Activated T-helper 1 cell treated with anti-CD3 and anti-CD28 coated beads, Interleukin-12 subunit alpha, Interleukin-12 subunit beta, Interleukin-2, Interleukin-4 antibody, amounts not matched to agents 30 ng/mL and 10 ng/mL and 1 ng/mL, durations not matched to agents 14 hours and 24 hours and 36 hours (primary cell): ENCODE data around the gene RAB4B. TPM values are rescaled to one million over a fixed set of nuclear protein-coding genes. Genes with fewer than 3 reads are reported as not detected.
A peak's percentile ranks its signal among the peaks of the same experiment; 100 is the strongest.
"Not testable (repeated sequence)": the region's sequence is repeated elsewhere in the genome, so short reads cannot be mapped to it uniquely, and the experiment has no call there.

Source experiments
- DNase-seq: peaks from one replicate; pipeline ENCODE4 v3.0.0; 2021; ENCODE audit warnings: low spot score
- H3K27ac Mint-ChIP-seq: one replicate; pipeline ENCODE4 v1.8.0; 2021; ENCODE audit warnings: mild to moderate bottlenecking, mixed read lengths
- H3K27me3 Mint-ChIP-seq: one replicate; pipeline ENCODE4 v1.8.0; 2022; ENCODE audit warnings: mild to moderate bottlenecking, moderate library complexity, mixed read lengths; ENCODE audit not compliant: insufficient read depth
- H3K36me3 Mint-ChIP-seq: one replicate; pipeline ENCODE4 v1.8.0; 2021; ENCODE audit warnings: low read depth, mixed read lengths
- H3K4me1 Mint-ChIP-seq: one replicate; pipeline ENCODE4 v1.8.0; 2021; ENCODE audit warnings: low read depth, mixed read lengths
- H3K4me3 Mint-ChIP-seq: one replicate; pipeline ENCODE4 v1.8.0; 2021; ENCODE audit warnings: mild to moderate bottlenecking, moderate library complexity, mixed read lengths
- H3K9me3 Mint-ChIP-seq: one replicate; pipeline ENCODE4 v1.8.0; 2021; ENCODE audit warnings: mixed read lengths
- intact Hi-C: fragments of 100-400 bp; cut with micrococcal nuclease; formaldehyde crosslinking; loops from one replicate; pipeline ENCODE4 v1.15.1; 2024
- total RNA-seq: library from RNA; stranded (reverse); gene quantifications from 2 replicates; pipeline ENCODE4 v1.2.3, GENCODE V29; 2022

RAB4B gene
- total RNA-seq, 1 donor from 2014 or later = 45.5 TPM

DNA sequence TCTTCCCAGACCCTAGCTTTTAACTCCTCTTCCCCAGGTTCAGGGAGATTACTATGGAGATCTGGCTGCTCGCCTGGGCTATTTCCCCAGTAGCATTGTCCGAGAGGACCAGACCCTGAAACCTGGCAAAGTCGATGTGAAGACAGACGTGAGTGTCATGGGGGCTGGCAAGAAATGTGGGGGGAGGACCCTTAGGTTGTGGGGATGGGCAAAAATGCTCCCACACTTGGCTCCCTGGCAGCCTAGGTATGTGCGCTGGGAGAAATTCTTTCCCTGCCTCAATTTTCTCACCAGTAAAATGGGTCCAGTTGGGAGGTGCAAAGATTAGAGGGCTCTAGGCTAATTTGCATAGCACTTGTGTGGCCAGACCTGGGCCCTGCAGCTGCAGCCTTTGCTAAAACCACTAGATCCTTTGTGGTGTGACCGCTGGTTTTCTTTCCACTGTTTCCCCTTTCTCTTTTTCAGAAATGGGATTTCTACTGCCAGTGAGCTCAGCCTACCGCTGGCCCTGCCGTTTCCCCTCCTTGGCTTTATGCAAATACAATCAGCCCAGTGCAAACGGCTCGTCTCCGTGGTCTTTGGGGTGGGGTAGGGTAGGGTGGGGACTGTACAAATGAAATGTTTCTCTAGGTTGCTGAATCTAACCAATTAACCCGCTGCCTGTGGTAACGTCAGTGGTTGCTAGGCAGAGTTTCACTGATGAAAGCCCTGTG is 959 bp upstream of the RAB4B start:
- Mint-ChIP-seq H3K4me3 (peak overlapping the region; percentile 91), H3K36me3 (peaks cover 16% of the 10 kb centered on the region), H3K27me3 (peaks cover 2% of the 10 kb centered on the region), H3K9me3 (no peaks in the 10 kb centered on the region), H3K4me1 (peaks cover 51% of the 10 kb centered on the region), H3K27ac (peak overlapping the region; percentile 89)
- intact Hi-C loops = loop anchor here (1.0 to 2.0 kb wide), 8 partner anchors 15 to 486 kb away; partner anchors contain the start of genes ACTMAP and COQ8B
- peak; percentile 84 for DNase-seq

DNA sequence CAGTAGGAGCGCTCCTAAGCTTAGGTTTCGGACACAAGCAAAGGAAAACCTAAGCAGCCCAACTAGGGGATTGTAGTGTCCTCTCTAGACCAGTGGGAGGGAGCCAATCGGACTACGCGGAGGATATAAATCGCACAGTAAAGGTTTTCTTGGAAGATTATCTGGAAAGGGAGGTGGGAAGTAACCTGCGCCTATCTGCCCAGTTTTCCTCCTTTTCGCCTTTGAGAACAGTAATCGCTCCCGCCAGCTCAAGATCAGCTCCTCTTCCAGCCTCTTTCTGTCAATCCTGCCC is 456 bp upstream of the RAB4B start:
- peak overlapping the region; percentile 89 for H3K27ac Mint-ChIP-seq
- H3K36me3 Mint-ChIP-seq = peaks cover 16% of the 10 kb centered on the region
- H3K4me1 Mint-ChIP-seq = peaks cover 51% of the 10 kb centered on the region

DNA sequence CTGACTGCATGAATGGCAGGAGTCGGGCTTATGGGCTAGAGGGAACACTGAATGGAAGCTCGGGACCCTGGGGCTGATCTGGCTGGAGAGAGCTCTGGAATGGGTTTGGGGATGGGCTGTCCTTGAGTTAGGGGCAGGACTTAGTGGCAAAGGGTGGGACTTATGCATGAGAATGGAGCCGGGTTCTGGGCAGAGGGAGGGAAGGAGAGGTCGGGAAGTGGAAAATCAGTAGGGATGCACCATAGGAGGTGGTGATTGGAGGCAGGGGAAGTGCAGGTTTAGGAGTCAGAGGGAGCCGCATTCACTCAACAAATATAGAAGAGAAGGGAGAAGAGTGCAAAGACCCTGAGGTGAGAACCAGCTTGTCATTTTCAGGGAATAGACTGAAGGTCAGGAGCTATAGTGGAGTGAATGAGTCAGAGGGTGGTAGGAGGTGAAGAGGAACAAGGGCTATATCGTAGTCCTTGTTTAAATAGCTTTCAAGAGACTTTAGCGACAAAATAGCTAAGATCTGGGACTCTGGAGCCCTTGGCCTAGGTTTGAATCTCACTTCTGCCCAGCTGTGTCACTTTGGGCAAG is 748 bp downstream of the RAB4B start:
- Mint-ChIP-seq H3K9me3 (no peaks in the 10 kb centered on the region), H3K27ac (peak overlapping the region; percentile 89), H3K4me1 (peaks cover 51% of the 10 kb centered on the region), H3K36me3 (peaks cover 18% of the 10 kb centered on the region), H3K4me3 (peak overlapping the region; percentile 91), H3K27me3 (peaks cover 2% of the 10 kb centered on the region)
- intact Hi-C loops = loop anchor here (1.0 to 2.0 kb wide), 7 partner anchors 20 to 585 kb away; partner anchors contain the start of gene NUMBL
- no peak for DNase-seq

More for the DNA sequence above, 456 bp upstream of the RAB4B start:
- Mint-ChIP-seq H3K4me3 (peak overlapping the region; percentile 91), H3K9me3 (no peaks in the 10 kb centered on the region), H3K27me3 (peaks cover 2% of the 10 kb centered on the region)
- DNase-seq = no peak
- intact Hi-C loops = loop anchor here (1.0 to 2.0 kb wide), 8 partner anchors 15 to 485 kb away; partner anchors contain the start of genes ACTMAP and COQ8B

DNA sequence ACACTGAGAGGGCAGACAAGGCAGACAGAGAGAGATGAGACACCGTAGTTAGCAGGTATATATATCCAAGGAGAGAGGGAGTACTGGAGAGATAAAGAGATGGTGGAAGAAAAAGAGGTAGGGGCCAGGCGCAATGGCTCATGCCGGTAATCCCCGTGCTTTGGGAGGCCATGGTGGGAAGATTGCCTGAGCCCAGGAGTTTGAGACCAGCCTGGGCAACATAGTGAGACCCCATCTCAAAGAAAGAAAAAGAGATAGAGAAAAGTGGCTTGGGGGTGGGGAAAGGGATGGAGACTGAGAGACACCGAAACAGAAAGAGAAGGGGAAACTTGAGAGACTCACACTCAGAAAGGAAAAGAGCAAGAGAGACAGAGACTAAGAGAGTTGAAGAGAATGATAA is 2.5 kb downstream of the RAB4B start:
- H3K27ac Mint-ChIP-seq = peak overlapping the region; percentile 41
- intact Hi-C loops = no loop called here
- no peak for DNase-seq
- peaks cover 2% of the 10 kb centered on the region for H3K27me3 Mint-ChIP-seq
- H3K4me3 Mint-ChIP-seq = peak overlapping the region; percentile 13
- peaks cover 50% of the 10 kb centered on the region for H3K4me1 Mint-ChIP-seq
- H3K36me3 Mint-ChIP-seq = peaks cover 24% of the 10 kb centered on the region
- no peaks in the 10 kb centered on the region for H3K9me3 Mint-ChIP-seq

DNA sequence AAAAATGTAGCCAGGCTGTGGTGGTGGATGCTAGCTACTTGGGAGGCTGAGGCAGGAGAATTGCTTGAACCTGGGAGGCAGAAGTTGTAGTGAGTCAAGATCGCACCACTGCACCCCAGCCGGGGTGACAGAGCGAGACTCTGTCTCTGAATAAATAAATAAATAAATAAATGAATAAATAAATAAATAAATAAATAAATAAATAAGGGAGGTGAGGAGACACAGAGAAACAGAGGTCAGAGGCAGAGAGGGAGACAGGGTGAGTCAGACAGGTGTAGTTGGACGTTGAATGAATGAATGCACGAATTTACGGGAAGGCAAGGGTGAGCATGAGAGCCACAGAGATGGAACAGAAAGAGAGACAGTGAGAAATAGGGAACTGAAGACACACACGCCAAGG is 3.1 kb downstream of the RAB4B start:
- H3K36me3 Mint-ChIP-seq = peaks cover 25% of the 10 kb centered on the region
- H3K4me3 Mint-ChIP-seq = no peak overlapping the region
- H3K27me3 Mint-ChIP-seq = peaks cover 2% of the 10 kb centered on the region
- no peak for DNase-seq
- H3K4me1 Mint-ChIP-seq = peaks cover 48% of the 10 kb centered on the region
- no peak overlapping the region for H3K27ac Mint-ChIP-seq
- no peaks in the 10 kb centered on the region for H3K9me3 Mint-ChIP-seq
- intact Hi-C loops = no loop called here

DNA sequence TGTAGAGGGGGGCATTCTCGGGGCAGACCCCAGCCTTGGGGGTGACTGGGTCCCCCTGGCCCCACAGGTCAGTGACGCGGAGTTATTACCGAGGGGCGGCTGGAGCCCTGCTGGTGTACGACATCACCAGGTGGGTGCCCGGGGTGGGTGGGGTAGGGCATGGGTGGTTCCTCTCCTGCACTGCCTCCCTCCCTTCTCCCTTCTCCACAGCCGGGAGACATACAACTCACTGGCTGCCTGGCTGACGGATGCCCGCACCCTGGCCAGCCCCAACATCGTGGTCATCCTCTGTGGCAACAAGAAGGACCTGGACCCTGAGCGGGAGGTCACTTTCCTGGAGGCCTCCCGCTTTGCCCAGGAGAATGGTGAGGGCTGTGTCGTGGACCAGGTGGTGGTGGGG is 5.7 kb downstream of the RAB4B start:
- intact Hi-C loops = no loop called here
- H3K9me3 Mint-ChIP-seq = no peaks in the 10 kb centered on the region
- H3K27ac Mint-ChIP-seq = no peak overlapping the region
- no peak overlapping the region for H3K4me3 Mint-ChIP-seq
- peaks cover 29% of the 10 kb centered on the region for H3K4me1 Mint-ChIP-seq
- H3K27me3 Mint-ChIP-seq = no peaks in the 10 kb centered on the region
- H3K36me3 Mint-ChIP-seq = peaks cover 32% of the 10 kb centered on the region
- DNase-seq = no peak

DNA sequence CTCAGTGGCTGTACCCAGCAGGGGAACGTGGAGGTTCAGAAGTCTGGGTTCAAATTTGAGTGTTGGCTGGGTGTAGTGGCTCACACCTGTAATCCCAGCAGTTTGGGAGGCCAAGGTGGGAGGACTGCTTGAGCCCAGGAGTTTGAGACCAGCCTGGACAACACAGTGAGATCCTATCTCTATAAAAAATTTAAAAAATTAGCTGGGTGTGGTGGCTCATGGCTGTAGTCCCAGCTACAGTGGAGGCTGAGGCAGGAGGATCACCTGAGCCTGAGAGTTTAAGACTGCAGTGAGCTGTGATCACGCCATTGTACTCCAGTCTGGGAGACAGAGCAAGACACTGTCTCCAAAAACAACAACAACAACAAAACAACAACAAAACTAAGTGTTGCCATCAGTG is 6.1 kb downstream of the RAB4B start:
- intact Hi-C loops, H3K4me3 Mint-ChIP-seq, DNase-seq, H3K9me3 Mint-ChIP-seq, H3K27ac Mint-ChIP-seq, H3K27me3 Mint-ChIP-seq: not testable (repeated sequence)
- peaks cover 32% of the 10 kb centered on the region for H3K36me3 Mint-ChIP-seq
- H3K4me1 Mint-ChIP-seq = peaks cover 25% of the 10 kb centered on the region

DNA sequence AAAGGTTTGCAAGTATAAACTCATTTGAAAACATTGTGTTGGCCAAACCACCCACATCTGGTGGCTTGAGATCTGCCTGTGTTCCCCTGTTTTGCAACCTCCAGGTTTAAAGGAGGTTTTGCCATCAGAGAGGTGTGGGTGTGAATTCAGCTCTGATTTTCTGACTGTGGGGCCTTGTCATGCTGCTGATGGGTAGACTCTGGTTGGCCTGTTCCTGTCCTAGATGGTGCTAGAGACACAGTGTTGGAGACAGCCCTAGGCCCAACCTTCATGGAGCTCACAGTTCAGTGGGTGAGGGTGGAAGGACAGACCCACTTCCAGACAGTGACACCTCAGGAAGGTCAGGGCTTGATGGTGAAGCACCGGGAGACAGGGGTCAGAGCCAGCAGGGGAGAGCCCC is 7.5 kb downstream of the RAB4B start:
- H3K4me3 Mint-ChIP-seq = no peak overlapping the region
- peaks cover 36% of the 10 kb centered on the region for H3K36me3 Mint-ChIP-seq

DNA sequence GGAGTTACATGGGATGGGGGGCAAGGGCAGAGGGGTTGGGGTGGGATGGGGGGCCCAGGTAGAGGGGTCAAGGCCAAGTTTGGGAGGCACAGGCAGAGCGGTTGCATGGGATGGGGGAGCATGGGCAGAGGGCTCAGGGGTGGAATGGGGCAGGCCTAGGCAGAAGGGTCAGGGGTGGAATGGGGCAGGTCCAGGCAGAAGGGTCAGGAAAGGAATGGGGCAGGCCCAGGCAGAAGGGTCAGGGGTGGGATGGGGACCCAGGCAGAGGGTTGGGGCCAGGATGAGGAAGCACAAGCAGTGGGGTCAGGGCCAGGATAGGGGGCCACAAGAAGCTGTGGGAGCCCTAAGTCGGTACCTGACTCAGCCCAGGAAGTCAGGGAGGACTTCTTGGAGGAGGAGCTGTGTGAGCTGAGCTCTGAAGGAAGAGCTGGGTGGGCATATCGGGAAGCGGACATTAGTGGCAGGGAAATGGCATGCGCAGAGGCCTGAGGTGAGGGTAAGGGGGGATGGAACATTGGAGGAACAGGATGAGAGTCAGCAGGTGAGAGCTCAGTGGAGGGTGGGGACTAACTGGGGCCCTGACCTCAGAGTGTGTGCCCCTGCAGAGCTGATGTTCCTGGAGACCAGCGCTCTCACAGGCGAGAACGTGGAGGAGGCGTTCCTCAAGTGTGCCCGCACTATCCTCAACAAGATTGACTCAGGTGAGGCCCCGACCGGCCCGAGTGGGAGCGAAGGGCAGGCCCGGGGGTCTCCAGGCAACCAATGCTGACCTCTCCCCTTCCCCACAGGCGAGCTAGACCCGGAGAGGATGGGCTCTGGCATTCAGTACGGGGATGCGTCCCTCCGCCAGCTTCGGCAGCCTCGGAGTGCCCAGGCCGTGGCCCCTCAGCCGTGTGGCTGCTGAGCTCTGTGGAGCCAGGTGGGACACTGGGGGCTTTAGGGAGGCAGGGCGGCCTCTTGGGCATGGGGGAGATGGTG is 8.3 kb downstream of the RAB4B start:
- peaks cover 34% of the 10 kb centered on the region for H3K36me3 Mint-ChIP-seq
- intact Hi-C loops = no loop called here
- no peak overlapping the region for H3K27ac Mint-ChIP-seq

More for the DNA sequence above, 7.5 kb downstream of the RAB4B start:
- H3K9me3 Mint-ChIP-seq = no peaks in the 10 kb centered on the region
- no peak for DNase-seq
- peak overlapping the region; percentile 62 for H3K27ac Mint-ChIP-seq
- intact Hi-C loops = no loop called here
- no peaks in the 10 kb centered on the region for H3K27me3 Mint-ChIP-seq
- peaks cover 15% of the 10 kb centered on the region for H3K4me1 Mint-ChIP-seq

DNA sequence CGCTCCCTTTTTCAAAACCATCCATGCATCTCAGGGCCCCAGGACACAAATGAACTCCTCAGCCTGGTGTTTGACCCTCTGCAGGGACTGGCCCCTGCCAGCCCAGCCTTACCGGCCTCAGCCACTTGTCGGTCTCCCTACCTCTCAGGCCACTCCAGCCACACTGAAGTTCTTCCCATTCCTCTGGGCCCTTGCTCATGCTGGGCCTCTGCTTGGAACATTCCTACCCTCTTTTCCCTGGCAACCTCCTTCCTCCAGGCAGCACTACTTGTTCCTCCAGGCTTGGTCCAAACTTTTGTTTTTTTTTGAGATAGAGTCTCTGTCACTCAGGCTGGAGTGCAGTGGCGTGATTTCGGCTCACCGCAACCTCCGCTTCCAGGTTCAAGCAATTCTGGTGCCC is 13.3 kb downstream of the RAB4B start:
- Mint-ChIP-seq H3K27me3 (no peaks in the 10 kb centered on the region), H3K36me3 (peaks cover 22% of the 10 kb centered on the region), H3K4me1 (peaks cover 13% of the 10 kb centered on the region), H3K4me3 (no peak overlapping the region), H3K27ac (peak overlapping the region; percentile 40), H3K9me3 (no peaks in the 10 kb centered on the region)
- intact Hi-C loops = no loop called here
- no peak for DNase-seq

More for the DNA sequence above, 8.3 kb downstream of the RAB4B start:
- Mint-ChIP-seq H3K27me3 (no peaks in the 10 kb centered on the region), H3K4me1 (peaks cover 12% of the 10 kb centered on the region), H3K9me3 (no peaks in the 10 kb centered on the region), H3K4me3 (no peak overlapping the region)
- DNase-seq = no peak

DNA sequence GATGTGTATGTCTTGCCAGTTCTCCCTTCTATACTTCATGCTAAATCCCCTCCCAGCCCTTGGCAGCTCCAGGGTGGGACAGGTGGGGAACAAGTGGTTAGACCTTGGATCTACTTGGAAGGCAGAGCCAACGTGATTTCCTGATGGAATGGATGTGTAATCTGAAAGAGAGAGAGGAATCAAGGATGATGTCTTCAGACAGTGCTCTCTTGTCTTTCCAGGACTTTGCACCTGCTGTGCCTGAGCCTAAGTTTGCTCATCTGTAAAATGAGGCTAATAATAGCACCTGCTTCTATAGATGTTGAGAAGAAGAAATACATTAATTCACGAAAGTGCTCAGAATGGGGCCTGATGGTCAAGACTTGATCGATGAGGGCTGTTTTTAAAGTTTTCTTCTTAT is 13.9 kb downstream of the RAB4B start:
- H3K27ac Mint-ChIP-seq = peak overlapping the region; percentile 73
- H3K4me3 Mint-ChIP-seq = no peak overlapping the region
- intact Hi-C loops = loop anchor here (1.0 kb wide), 1 partner anchor 15 kb away; no protein-coding TSS in a partner anchor
- H3K4me1 Mint-ChIP-seq = peaks cover 18% of the 10 kb centered on the region
- H3K27me3 Mint-ChIP-seq = no peaks in the 10 kb centered on the region
- peaks cover 23% of the 10 kb centered on the region for H3K36me3 Mint-ChIP-seq
- no peak for DNase-seq
- H3K9me3 Mint-ChIP-seq = no peaks in the 10 kb centered on the region

DNA sequence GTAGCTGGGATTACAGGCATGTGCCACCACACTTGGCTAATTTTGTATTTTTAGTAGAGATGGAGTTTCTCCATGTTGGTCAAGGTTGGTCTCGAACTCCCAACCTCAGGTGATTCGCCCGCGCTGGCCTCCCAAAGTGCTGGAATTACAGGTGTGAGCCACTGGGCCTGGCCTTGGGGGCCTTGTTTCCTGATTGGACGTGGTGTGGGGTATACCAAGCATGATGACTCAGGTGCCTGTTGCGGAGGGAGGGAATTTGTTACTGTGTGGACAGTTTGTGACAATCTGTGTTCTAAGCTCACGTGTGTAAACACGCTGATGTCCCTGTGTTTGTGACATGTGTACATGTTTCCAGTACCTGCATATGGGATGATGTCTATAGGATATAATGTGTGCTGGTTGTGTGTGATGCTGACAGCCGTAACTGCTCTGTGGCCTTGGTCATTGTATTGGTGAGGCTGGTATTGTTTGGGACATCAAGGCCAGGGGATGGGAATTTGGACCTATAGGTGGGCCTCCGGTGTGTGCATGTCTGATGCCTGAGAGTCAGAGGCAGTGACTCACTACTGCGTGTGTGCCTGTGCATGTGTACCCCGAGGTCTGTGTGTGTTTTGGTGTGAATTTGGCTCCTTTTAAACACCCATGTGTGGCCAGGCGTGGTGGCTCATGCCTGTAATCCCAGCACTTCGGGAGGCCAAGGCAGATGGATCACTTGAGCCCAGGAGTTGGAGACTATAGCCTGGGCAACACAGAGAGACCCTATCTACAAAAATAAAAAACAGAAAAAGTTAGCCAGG is 19.3 kb downstream of the RAB4B start:
- H3K27ac Mint-ChIP-seq = peak overlapping the region; percentile 19
- no peaks in the 10 kb centered on the region for H3K9me3 Mint-ChIP-seq
- peaks cover 25% of the 10 kb centered on the region for H3K36me3 Mint-ChIP-seq
- H3K4me3 Mint-ChIP-seq = peak overlapping the region; percentile 55
- intact Hi-C loops = no loop called here
- no peaks in the 10 kb centered on the region for H3K27me3 Mint-ChIP-seq
- DNase-seq = no peak
- H3K4me1 Mint-ChIP-seq = peaks cover 47% of the 10 kb centered on the region
